Stimulated activated CD8-positive, alpha-beta memory T cell treated with anti-CD3 and anti-CD28 coated beads, Interleukin-15, amount 100 ng/mL, for 1 hour (primary cell): ENCODE data around the gene AMER3.

Experiments
- DNase-seq: peaks from one replicate; pipeline ENCODE4 v3.0.0-alpha.2; 2020; ENCODE audit warnings: low read depth

Gene AMER3

GRCh38 chr2:130756053-130756873 lies 923 bp downstream of the AMER3 start:
- DNase-seq, result no peak

GRCh38 chr2:130756874-130757668 lies 1.7 kb downstream of the AMER3 start:
- no peak for DNase-seq

DNA sequence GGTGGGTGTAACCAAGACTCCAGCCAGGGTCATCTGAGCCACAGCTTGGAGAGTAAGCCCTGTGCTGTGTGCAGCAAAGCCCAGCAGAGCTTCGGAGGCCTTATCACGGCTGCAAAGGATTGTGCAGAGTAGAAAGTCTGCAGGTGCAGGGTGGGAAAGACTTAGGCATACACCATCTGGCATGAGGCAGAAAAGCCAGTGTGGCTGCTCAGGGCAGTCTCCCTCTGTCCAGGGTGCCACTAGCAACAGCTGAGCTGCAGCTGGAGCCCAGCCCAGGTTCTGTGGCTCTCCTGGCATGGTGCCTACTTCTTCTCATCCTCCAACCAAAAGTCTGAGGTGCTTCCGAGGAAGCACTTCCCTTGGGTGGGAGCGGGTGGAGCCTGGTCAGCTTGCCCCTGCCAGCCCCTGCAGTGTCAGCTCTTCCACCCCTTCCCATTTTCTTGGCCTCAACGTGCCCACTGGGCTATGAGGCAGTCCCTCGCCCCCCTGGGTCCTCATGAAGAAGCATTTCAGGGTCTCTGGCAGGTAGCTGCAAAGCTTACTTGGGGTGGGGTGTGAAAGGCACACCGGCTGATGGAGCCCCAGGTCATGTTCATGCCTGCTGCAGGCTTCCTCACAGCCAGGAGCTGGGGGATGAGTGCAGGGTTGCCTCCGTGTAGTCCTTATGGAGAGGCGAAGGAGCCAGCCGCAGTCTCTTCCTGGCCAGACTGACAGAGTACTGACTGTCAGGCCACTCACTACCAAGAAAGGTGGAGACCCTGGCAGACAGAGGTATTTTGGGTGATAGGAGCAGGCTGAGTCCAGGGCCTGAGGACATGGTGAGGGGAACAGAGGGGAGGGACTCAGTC lies 4.8 kb downstream of the AMER3 start:
- DNase-seq, result no peak

GRCh38 chr2:130760754-130761751 lies 5.7 kb downstream of the AMER3 start:
- DNase-seq, result no peak

- DNase-seq, result no peak
Measured at GRCh38 chr2:130762031-130762909, 6.9 kb downstream of the AMER3 start.

- no peak for DNase-seq
Measured at GRCh38 chr2:130762910-130763385, 7.6 kb downstream of the AMER3 start.

DNA sequence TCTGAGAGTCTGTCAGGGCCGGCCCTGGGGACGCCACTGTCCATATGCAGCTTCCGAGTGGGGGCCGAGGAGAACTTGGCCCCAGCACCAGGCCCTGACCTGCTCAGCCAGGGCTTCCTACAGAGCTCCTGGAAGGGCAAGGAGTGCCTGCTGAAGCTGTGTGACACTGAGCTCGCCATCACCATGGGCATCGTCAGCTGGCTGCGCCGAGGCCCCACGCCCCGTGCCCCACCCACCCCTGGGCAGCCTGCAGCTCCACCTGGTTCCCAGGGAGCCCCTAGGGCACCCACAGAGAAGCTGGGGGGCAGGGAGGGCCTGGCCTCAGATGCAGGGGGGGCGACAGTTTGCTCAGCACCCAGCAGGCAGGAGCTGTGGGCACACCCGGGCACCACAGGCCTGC lies 8.1 kb downstream of the AMER3 start:
- DNase-seq, result no peak

- DNase-seq, result no peak
Measured at GRCh38 chr2:130764035-130764820, 8.9 kb downstream of the AMER3 start.

- DNase-seq, result no peak
Measured at GRCh38 chr2:130764821-130765115, 9.4 kb downstream of the AMER3 start.

- DNase-seq, result no peak
Measured at GRCh38 chr2:130765464-130765863, 10.1 kb downstream of the AMER3 start.

GRCh38 chr2:130766037-130766436 lies 10.7 kb downstream of the AMER3 start:
- no peak for DNase-seq

GRCh38 chr2:130766711-130767407 lies 11.5 kb downstream of the AMER3 start:
- DNase-seq, result no peak

DNA sequence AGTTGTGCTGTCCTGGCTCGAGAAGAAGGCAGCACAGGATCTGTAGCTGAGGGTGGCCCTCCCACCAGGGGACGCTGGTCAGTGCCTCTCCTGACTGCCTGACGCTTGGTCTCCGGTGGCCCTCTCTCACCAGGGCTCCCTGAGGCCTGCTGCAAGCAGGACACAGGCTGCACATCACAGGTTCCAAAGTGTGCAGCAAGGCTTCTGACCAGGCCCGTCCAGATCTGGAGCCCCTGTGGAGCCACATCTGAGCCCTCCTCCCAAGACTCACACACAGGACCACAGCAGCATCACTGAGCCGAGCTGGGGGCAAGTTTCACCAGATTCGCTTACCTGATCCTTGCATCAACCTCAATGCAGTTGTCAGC lies 12.1 kb downstream of the AMER3 start:
- no peak for DNase-seq

DNA sequence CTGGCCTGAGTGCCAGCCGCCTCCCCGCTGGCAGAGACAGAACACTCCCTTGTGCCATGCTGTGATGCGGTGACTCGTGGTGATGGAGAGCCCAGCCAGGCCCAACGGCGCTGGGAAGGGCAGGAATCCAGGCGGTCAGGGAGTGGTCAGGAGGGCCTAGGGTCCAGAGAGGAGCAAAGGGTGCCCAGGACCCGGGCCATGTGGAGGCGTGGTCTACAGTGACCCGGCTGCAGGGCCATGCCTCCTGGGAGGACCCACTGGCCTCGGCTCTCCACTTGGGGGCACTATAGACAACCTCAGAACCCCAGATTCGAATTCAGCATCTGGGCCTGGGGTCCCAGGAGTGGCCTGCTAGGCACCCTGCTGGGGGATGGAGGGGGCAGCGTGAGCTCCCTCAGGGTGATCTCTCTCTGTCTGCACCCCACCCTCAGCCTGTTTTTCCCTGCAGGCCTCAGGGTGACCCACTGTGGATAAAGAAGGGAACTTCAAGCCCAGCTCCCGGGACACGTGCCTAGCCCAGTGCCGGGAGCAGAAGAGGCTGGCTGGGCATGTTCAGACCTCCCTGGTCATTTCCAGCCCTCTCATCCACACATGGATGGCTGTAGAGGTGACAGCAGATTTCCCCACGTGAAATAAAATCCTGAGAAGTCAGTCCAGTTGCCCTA lies 13.0 kb downstream of the AMER3 start:
- DNase-seq, result no peak

- no peak for DNase-seq
Measured at GRCh38 chr2:130769343-130769907, 14.1 kb downstream of the AMER3 start.

GRCh38 chr2:130776550-130776949 lies 21.2 kb downstream of the AMER3 start:
- DNase-seq, result no peak

DNA sequence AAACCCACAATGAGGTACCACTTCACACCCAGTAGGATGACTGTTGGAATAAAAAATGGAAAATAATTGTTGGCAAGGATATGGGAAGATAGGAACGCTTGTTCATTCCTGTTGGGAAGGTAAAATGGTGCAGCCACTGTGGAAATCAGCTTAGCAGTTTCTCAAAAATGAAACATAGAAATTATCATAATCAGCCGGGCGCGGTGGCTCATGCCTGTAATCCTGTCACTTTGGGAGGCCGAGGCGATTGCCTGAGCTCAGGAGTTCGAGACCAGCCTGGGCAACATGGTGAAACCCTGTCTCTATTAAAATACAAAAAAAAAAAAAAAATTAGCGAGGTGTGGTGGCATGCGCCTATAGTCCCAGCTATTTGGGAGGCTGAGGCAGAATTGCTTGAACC lies 23.4 kb downstream of the AMER3 start:
- no peak for DNase-seq

- DNase-seq, result no peak
Measured at GRCh38 chr2:130785466-130786055, 30.2 kb downstream of the AMER3 start.
